Measurements from ENCODE around the gene TM2D1. TPM values are rescaled to one million over a fixed set of nuclear protein-coding genes. Genes with fewer than 3 reads are reported as not detected.
"Not testable (repeated sequence)": the region's sequence is repeated elsewhere in the genome, so short reads cannot be mapped to it uniquely, and the experiment has no call there.

TM2D1 gene
- total RNA-seq, 6 donors from 2014 or later = 26.3 to 86.6 (median 49.2) TPM

- Histone ChIP-seq H3K36me3 (peaks cover 0 to 58% (median 17%) of the 10 kb centered on the region in 4 donors), H3K4me3 (no peak overlapping the region), H3K27ac (no peak overlapping the region), H3K9me3 (no peaks in the 10 kb centered on the region), H3K4me1 (no peaks in the 10 kb centered on the region), H3K27me3 (no peaks in the 10 kb centered on the region)
- TF ChIP-seq CTCF (IDR thresholded peaks at IDR 0.05) (no peak), EP300 (IDR thresholded peaks at IDR 0.05) (no peak), POLR2A (IDR thresholded peaks at IDR 0.05) (no peak), POLR2AphosphoS5 (IDR thresholded peaks at IDR 0.05) (no peak)
- no peak for ATAC-seq (ENCODE audit: low FRiP score in 2 of 2)
- DNase-seq = no peak
- 77 to 84% methylated on average over 3 of the region's 3 CpGs for WGBS, 2 donors
These were observed 42.0 kb downstream of the TM2D1 start for GRCh38 chr1:61682891-61683290.

- TF ChIP-seq EP300 (IDR thresholded peaks at IDR 0.05) (no peak), CTCF (IDR thresholded peaks at IDR 0.05) (no peak), POLR2A (IDR thresholded peaks at IDR 0.05) (no peak), POLR2AphosphoS5 (IDR thresholded peaks at IDR 0.05) (no peak)
- no peak overlapping the region for H3K27ac ChIP-seq
- no peak for ATAC-seq (ENCODE audit: low FRiP score in 2 of 2)
- H3K4me3 ChIP-seq = no peak overlapping the region
- peaks cover 0 to 41% (median 14%) of the 10 kb centered on the region in 4 donors for H3K36me3 ChIP-seq
- no peaks in the 10 kb centered on the region for H3K9me3 ChIP-seq
- H3K4me1 ChIP-seq = no peaks in the 10 kb centered on the region
- H3K27me3 ChIP-seq = no peaks in the 10 kb centered on the region
- 73 to 82% methylated on average over 2 of the region's 2 CpGs for WGBS, 2 donors
- no peak for DNase-seq
These were observed 44.4 kb downstream of the TM2D1 start for GRCh38 chr1:61680500-61680899.

DNA sequence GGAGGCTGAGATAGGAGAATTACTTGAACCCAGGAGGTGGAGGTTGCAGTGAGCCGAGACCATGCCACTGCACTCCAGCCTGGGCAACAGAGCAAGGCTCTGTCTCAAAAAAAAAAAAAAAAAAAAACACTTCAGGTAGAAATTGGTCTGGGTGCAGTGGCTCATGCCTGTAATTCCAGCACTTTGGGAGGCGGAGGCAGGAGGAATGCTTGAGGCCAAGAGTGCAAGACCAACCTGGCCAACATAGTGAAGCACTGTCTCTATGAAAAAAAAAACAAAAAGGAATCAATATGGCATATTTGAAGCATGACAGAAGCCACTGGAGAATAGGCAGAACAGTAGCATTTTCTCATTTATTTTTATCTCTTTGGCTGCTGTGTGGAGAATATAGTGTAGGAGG lies 48.1 kb downstream of the TM2D1 start:
- not testable (repeated sequence) for H3K4me3 ChIP-seq; H3K27me3 ChIP-seq; DNase-seq; H3K4me1 ChIP-seq; H3K9me3 ChIP-seq; ATAC-seq (ENCODE audit: low FRiP score in 2 of 2); H3K27ac ChIP-seq
- WGBS, 2 donors = 96 to 100% methylated on average over 2 of the region's 2 CpGs
- peaks cover 0 to 16% (median 11%) of the 10 kb centered on the region in 4 donors for H3K36me3 ChIP-seq

GRCh38 chr1:61674221-61674620 lies 50.7 kb downstream of the TM2D1 start:
- peak in 1 of 2 donors; percentile 57 for DNase-seq
- peak in 1 of 2 donors; percentile 75 for ATAC-seq (ENCODE audit: low FRiP score in 2 of 2)
- Histone ChIP-seq H3K4me1 (peaks cover 0 to 4% (median 1%) of the 10 kb centered on the region in 4 donors), H3K27ac (no peak overlapping the region), H3K4me3 (no peak overlapping the region), H3K9me3 (no peaks in the 10 kb centered on the region), H3K36me3 (peaks cover 0 to 3% (median 0%) of the 10 kb centered on the region in 4 donors), H3K27me3 (no peaks in the 10 kb centered on the region)
- no peak for TF ChIP-seq POLR2AphosphoS5 (IDR thresholded peaks at IDR 0.05)
- TF ChIP-seq EP300 (IDR thresholded peaks at IDR 0.05) = no peak
- no peak for TF ChIP-seq CTCF (IDR thresholded peaks at IDR 0.05)
- no peak for TF ChIP-seq POLR2A (IDR thresholded peaks at IDR 0.05)
- 54 to 59% methylated on average over 3 of the region's 3 CpGs for WGBS, 2 donors

GRCh38 chr1:61672376-61672775 lies 52.6 kb downstream of the TM2D1 start:
- Histone ChIP-seq H3K27me3 (no peaks in the 10 kb centered on the region), H3K4me3 (no peak overlapping the region), H3K4me1 (peaks cover 0 to 4% (median 1%) of the 10 kb centered on the region in 4 donors), H3K27ac (no peak overlapping the region), H3K36me3 (no peaks in the 10 kb centered on the region), H3K9me3 (no peaks in the 10 kb centered on the region)
- ATAC-seq (ENCODE audit: low FRiP score in 2 of 2) (no peak), DNase-seq (no peak)
- no peak for TF ChIP-seq POLR2AphosphoS5 (IDR thresholded peaks at IDR 0.05)
- no peak for TF ChIP-seq CTCF (IDR thresholded peaks at IDR 0.05)
- TF ChIP-seq POLR2A (IDR thresholded peaks at IDR 0.05) = no peak
- no peak for TF ChIP-seq EP300 (IDR thresholded peaks at IDR 0.05)
- WGBS, 2 donors = 89 to 94% methylated on average over 4 of the region's 4 CpGs

Measured in upper lobe of left lung (tissue), 6 donors.